Measurements from ENCODE around the gene SERHL2.
"Not testable (repeated sequence)": the region's sequence is repeated elsewhere in the genome, so short reads cannot be mapped to it uniquely, and the experiment has no call there.

The SERHL2 gene

GRCh38 chr22:42535082-42535731 lies 18.5 kb upstream of the SERHL2 start:
- in situ Hi-C loops (cut with MboI; ENCODE audit: low sequenced_read_pairs) = not testable (repeated sequence)

GRCh38 chr22:42536166-42536565 lies 17.6 kb upstream of the SERHL2 start:
- in situ Hi-C loops (cut with MboI; ENCODE audit: low sequenced_read_pairs) = no loop called here

GRCh38 chr22:42536634-42537033 lies 17.1 kb upstream of the SERHL2 start:
- in situ Hi-C loops (cut with MboI; ENCODE audit: low sequenced_read_pairs) = not testable (repeated sequence)

- in situ Hi-C loops (cut with MboI; ENCODE audit: low sequenced_read_pairs) = not testable (repeated sequence)
Measured at GRCh38 chr22:42537199-42537831, 16.4 kb upstream of the SERHL2 start.

GRCh38 chr22:42539236-42539771 lies 14.5 kb upstream of the SERHL2 start:
- in situ Hi-C loops (cut with MboI; ENCODE audit: low sequenced_read_pairs) = not testable (repeated sequence)

GRCh38 chr22:42544686-42545085 lies 9.1 kb upstream of the SERHL2 start:
- in situ Hi-C loops (cut with MboI; ENCODE audit: low sequenced_read_pairs) = no loop called here

- in situ Hi-C loops (cut with MboI; ENCODE audit: low sequenced_read_pairs) = no loop called here
Measured at GRCh38 chr22:42547562-42547961, 6.2 kb upstream of the SERHL2 start.

GRCh38 chr22:42548126-42548525 lies 5.6 kb upstream of the SERHL2 start:
- in situ Hi-C loops (cut with MboI; ENCODE audit: low sequenced_read_pairs) = not testable (repeated sequence)

GRCh38 chr22:42548597-42549330 lies 5.0 kb upstream of the SERHL2 start:
- in situ Hi-C loops (cut with MboI; ENCODE audit: low sequenced_read_pairs) = no loop called here

GRCh38 chr22:42549331-42550060 lies 4.3 kb upstream of the SERHL2 start:
- in situ Hi-C loops (cut with MboI; ENCODE audit: low sequenced_read_pairs) = no loop called here

GRCh38 chr22:42552294-42552647 lies 1.5 kb upstream of the SERHL2 start:
- in situ Hi-C loops (cut with MboI; ENCODE audit: low sequenced_read_pairs) = not testable (repeated sequence)

- in situ Hi-C loops (cut with MboI; ENCODE audit: low sequenced_read_pairs) = no loop called here
Measured at GRCh38 chr22:42560381-42560780, 6.6 kb downstream of the SERHL2 start.

GRCh38 chr22:42560781-42561180 lies 7.0 kb downstream of the SERHL2 start:
- in situ Hi-C loops (cut with MboI; ENCODE audit: low sequenced_read_pairs) = no loop called here

- in situ Hi-C loops (cut with MboI; ENCODE audit: low sequenced_read_pairs) = no loop called here
Measured at GRCh38 chr22:42561856-42562255, 8.1 kb downstream of the SERHL2 start.

- in situ Hi-C loops (cut with MboI; ENCODE audit: low sequenced_read_pairs) = no loop called here
Measured at GRCh38 chr22:42562279-42562678, 8.5 kb downstream of the SERHL2 start.

- in situ Hi-C loops (cut with MboI; ENCODE audit: low sequenced_read_pairs) = no loop called here
Measured at GRCh38 chr22:42562684-42563083, 8.9 kb downstream of the SERHL2 start.

GRCh38 chr22:42563943-42564342 lies 10.2 kb downstream of the SERHL2 start:
- in situ Hi-C loops (cut with MboI; ENCODE audit: low sequenced_read_pairs) = not testable (repeated sequence)

GRCh38 chr22:42564699-42565098 lies 10.9 kb downstream of the SERHL2 start:
- in situ Hi-C loops (cut with MboI; ENCODE audit: low sequenced_read_pairs) = no loop called here

- in situ Hi-C loops (cut with MboI; ENCODE audit: low sequenced_read_pairs) = no loop called here
Measured at GRCh38 chr22:42565956-42566355, 12.2 kb downstream of the SERHL2 start.

GRCh38 chr22:42567950-42568349 lies 14.2 kb downstream of the SERHL2 start:
- in situ Hi-C loops (cut with MboI; ENCODE audit: low sequenced_read_pairs) = not testable (repeated sequence)

GRCh38 chr22:42570580-42570979 lies 16.8 kb downstream of the SERHL2 start:
- in situ Hi-C loops (cut with MboI; ENCODE audit: low sequenced_read_pairs) = not testable (repeated sequence)
